ENCODE data around the gene SIRT2.

Gene SIRT2

GRCh38 chr19:38919837-38920601, 20.6 kb upstream of the SIRT2 start:
- no peak for DNase-seq

DNA sequence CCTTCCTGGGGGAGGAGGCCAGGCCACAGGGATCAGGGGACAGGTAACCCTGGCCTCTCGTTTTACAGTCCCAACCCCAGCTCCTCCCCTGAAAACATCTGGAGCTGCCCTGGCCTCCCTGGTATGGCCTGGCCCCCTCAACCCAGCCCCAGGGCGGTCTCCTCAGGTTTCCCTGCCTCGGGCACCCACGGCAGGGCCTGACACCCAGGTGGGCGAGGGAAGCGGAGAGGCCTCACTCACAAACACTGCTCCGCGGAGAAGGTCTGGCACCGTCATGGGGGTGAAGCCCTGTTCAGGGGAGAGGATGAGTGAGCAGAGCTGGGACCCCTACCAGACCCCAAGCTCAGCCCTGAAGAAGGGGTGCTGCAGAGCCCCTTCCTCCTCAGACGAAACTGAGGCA, 19.1 kb upstream of the SIRT2 start:
- DNase-seq: no peak

DNA sequence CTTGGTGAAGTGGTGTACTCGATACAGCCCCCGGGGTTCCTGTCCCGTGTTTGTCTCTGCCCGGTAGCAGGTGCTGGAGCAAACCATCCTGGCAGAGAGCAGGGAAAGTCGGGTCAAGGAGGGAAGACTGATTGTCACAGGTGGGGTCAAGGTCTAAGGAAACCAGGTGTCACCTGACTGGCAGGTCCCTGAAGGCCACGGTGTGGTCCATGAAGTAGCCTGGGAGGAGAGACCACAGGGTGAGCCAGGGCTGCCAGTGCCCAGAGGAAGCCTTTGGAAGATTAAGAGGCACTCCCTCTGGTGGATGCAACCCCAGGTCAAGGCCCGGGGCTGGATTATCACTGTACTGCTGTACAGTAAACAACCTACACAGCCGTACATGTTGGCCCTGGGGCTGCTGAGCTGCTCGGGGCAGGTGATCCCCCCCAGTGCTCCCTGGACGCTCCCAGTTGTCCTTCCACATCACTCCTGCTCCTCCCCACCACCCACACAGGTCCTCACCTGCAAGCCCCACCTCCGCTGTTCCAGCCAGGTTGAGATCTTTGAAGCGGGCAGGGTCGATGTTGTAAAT, 18.6 kb upstream of the SIRT2 start:
- no peak for DNase-seq

DNA sequence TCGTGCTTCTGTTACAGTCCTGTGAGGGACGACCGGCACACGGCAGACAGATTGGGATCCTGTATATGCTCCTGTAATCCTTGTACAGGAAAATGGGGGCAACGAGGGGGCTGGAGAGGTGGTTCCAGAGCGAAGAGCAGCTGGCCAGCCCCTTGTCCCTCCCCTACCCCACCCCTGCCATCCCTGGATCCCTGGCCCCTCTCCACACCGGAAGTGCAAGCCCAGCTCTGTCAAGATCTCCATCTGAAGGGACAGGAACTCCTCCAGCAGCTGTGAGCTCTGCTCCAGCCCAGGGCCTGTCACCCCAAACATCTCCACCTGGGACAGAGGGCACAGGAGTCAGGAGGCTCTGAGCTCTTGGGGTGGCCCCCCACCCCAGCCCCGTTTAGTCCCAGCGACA, 18.1 kb upstream of the SIRT2 start:
- DNase-seq: no peak

- DNase-seq: no peak
These were observed 16.2 kb upstream of the SIRT2 start for GRCh38 chr19:38915329-38916321.

GRCh38 chr19:38913958-38914357, 14.5 kb upstream of the SIRT2 start:
- DNase-seq: no peak

GRCh38 chr19:38912600-38913514, 13.4 kb upstream of the SIRT2 start:
- no peak for DNase-seq

GRCh38 chr19:38911388-38912001, 12.1 kb upstream of the SIRT2 start:
- no peak for DNase-seq

GRCh38 chr19:38910488-38910887, 11.1 kb upstream of the SIRT2 start:
- DNase-seq: no peak

- DNase-seq: no peak
These were observed 9.5 kb upstream of the SIRT2 start for GRCh38 chr19:38908911-38909310.

GRCh38 chr19:38907670-38908069, 8.3 kb upstream of the SIRT2 start:
- no peak for DNase-seq

DNA sequence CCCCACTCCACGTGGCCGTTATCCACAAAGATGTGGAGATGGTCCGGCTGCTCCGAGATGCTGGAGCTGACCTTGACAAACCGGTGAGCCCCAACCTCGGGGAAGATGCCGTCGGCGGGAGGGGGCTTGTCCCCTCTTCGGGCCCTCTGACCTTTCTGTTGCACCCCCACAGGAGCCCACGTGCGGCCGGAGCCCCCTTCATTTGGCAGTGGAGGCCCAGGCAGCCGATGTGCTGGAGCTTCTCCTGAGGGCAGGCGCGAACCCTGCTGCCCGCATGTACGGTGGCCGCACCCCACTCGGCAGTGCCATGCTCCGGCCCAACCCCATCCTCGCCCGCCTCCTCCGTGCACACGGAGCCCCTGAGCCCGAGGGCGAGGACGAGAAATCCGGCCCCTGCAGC, 7.8 kb upstream of the SIRT2 start:
- no peak for DNase-seq

DNA sequence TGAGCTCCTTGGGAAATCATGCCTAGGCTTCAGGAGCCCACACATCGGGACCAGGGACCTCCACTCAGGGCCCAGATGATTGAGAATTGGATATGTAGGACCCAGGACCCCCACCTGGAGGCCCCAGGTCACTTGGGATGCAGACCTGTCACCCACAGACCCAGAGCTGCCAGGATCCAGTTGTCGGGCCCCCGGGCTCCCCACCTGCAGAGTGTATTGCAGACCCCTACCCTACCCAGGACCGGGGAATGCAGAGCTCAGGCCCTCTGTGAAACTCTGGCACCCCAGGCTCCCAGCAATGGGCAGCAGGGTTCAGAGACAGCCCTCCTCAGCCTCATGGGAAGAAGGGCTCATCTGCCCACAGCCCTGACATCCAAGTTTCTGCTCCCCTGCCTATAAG, 6.2 kb upstream of the SIRT2 start:
- DNase-seq: no peak

DNA sequence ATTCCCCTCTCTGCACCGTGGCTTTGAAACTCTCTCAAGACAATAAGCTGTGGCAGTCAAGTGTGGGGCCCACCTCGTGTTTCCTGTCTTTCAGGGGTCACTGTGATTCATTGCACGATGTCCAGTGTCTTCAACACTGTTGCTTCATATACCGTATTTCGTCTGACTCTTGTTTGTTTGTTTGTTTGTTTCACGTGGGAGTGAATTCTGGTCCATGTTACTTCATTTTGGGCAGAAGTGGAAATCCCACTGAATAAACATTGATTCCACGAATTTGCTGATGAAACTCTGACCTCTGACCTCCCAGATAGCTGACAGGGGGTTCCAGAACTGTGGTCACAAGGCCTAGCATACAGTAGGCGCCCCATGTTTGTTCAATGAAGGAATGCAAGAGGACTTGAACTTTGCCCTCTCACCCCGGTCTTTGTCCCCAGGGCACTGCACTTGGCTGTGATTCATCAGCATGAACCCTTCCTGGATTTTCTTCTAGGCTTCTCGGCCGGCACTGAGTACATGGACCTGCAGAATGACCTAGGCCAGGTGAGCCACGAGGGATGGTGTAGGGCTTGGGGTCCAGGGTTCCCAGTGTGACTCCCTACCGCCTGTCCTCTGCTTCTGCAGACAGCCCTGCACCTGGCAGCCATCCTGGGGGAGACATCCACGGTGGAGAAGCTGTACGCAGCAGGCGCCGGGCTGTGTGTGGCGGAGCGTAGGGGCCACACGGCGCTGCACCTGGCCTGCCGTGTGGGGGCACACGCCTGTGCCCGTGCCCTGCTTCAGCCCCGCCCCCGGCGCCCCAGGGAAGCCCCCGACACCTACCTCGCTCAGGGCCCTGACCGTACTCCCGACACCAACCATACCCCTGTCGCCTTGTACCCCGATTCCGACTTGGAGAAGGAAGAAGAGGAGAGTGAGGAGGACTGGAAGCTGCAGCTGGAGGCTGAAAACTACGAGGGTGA, 5.4 kb upstream of the SIRT2 start:
- no peak for DNase-seq

DNA sequence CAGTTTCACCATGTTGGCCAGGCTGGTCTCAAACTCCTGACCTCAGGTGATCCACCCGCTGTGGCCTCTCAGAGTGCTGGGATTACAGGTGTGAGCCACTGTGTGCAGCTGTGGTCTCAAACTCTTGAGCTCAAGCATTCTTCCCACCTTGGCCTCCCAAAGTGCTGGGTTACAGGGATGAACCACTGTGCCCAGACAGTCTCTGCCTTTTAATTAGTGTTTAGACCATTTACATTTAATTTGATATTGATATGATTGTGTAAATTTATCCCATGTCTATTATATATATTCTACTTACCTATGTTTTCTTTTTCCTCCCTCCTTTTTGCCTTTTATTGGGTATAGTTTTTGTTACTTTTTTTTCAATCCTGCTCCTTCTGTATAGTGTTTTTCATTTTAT, 2.3 kb upstream of the SIRT2 start:
- no peak for DNase-seq

DNA sequence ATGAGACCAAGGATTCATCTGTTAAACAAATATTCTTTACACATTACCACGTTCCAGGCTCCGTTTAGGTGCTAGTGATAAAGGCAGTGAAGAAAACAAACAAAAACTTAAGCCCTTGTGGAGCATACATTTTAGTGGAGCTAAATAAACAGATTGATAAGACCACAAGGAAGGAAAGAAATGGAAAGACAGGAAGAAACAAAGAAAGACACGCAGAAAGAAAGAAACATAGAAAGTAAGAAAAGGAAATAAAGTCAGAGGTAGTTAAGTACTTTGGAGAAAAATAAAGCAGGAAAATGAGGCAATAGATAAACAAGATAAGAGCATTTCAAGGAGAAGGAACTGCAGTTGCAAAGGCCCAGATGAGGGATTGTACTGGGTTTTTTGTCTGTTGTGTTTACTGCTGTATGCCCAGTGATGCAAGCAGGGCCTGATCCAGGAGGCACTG, 1.3 kb upstream of the SIRT2 start:
- no peak for DNase-seq

- DNase-seq: no peak
These were observed 798 bp upstream of the SIRT2 start for GRCh38 chr19:38900202-38900629.

- no peak for DNase-seq
These were observed 501 bp downstream of the SIRT2 start for GRCh38 chr19:38898788-38899446.

DNA sequence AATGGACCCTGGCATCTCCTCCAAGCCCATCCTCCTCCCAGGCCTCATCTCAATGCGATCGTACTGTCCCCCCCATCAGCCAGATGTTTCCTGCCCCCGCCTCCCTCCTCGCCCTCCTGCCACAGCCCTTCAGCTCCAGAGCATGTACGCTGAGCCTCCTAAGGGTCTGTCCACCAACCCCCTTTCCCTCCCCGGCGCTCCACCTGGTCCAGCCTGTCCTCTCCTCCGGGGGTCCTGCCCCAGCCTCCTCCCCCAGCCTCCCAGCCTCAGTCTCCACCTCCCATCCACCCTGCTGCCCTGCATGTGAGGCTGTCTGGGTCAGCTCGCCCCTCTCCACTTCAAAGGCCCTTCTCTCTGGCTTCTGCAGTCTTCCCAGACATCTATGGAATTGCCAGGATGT, 4.5 kb downstream of the SIRT2 start:
- DNase-seq: no peak

DNA sequence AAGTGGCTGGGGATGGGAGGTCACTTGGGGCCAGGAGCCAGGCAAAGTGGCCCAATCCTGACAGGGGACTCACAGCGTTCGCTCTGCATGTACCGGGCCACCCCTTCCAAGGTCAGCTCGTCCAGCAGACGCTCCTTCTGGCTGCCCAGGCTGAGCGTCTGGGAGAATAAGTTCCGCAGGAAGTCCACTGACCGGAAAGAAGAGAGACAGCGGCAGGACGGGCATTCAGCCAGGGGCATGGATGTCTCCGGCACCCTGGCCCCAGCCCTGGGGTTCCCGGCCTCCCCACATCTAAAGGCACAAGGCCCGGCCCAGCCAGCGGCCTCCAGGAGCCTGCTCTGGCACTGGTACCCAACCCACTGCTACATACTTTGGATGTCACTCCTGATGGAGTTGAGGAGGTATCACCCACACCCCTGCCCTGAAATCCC, 6.1 kb downstream of the SIRT2 start:
- no peak for DNase-seq
